CD4-positive, alpha-beta memory T cell (primary cell): ENCODE results near the gene SPAM1. TPM values are rescaled to one million over a fixed set of nuclear protein-coding genes. Genes with fewer than 3 reads are reported as not detected.

Source experiments
- CTCF ChIA-PET: fragments of 350-600 bp; sonication (Branson Sonifier 250); formaldehyde crosslinking; loops from one replicate; lab custom pipeline; 2021; ENCODE audit warnings: inconsistent platforms; ENCODE audit not compliant: partially characterized antibody; lab: Charles Lee
- POLR2A ChIA-PET: fragments of 350-600 bp; sonication (Branson Sonifier 250); formaldehyde crosslinking; loops from one replicate; lab custom pipeline; 2021; ENCODE audit not compliant: partially characterized antibody; lab: Charles Lee
- DNase-seq, 5 donors: peaks; one replicate each; pipeline versions ENCODE4 v3.0.0 to v3.0.0-alpha.2; 2020 to 2022; ENCODE audit warnings: mixed read lengths in 1 of 5
- H3K27ac ChIP-seq: one replicate; pipeline ENCODE4 v1.7.0; 2013; ENCODE audit warnings: low read depth, low read length
- H3K27me3 ChIP-seq: 2 replicates; pipeline ENCODE4 v1.7.0; 2013; ENCODE audit warnings: mild to moderate bottlenecking, low read length, moderate library complexity; ENCODE audit not compliant: insufficient read depth
- H3K36me3 ChIP-seq: 2 replicates; pipeline ENCODE4 v1.7.0; 2013; ENCODE audit warnings: mild to moderate bottlenecking, low read length, moderate library complexity; ENCODE audit not compliant: insufficient read depth
- H3K4me1 ChIP-seq: 2 replicates; pipeline ENCODE4 v1.7.0; 2013; ENCODE audit warnings: mild to moderate bottlenecking, low read length, moderate library complexity; ENCODE audit not compliant: insufficient read depth
- H3K4me3 ChIP-seq, 2 donors: one replicate each; pipeline ENCODE4 v1.7.0; 2013; ENCODE audit warnings: low read length in 2 of 2, mild to moderate bottlenecking in 1 of 2
- H3K9me3 ChIP-seq, 2 donors: one replicate each; pipeline ENCODE4 v1.7.0; 2013; ENCODE audit warnings: low read length in 2 of 2, control low read depth in 1 of 2; ENCODE audit not compliant: control insufficient read depth in 1 of 2
- H3K27ac Mint-ChIP-seq, 7 donors: one replicate each; pipeline ENCODE4 v1.8.0; 2020 to 2021; ENCODE audit warnings: mixed read lengths in 7 of 7, mild to moderate bottlenecking in 6 of 7, inconsistent platforms in 3 of 7, moderate library complexity in 3 of 7
- H3K27me3 Mint-ChIP-seq, 2 donors: one replicate each; pipeline ENCODE4 v1.8.0; 2020 to 2021; ENCODE audit warnings: mixed read lengths in 2 of 2
- H3K36me3 Mint-ChIP-seq, 2 donors: one replicate each; pipeline ENCODE4 v1.8.0; 2020 to 2021; ENCODE audit warnings: mixed read lengths in 2 of 2, inconsistent platforms in 1 of 2, mild to moderate bottlenecking in 1 of 2
- H3K4me1 Mint-ChIP-seq, 4 donors: one replicate each; pipeline ENCODE4 v1.8.0; 2020 to 2021; ENCODE audit warnings: mixed read lengths in 4 of 4, mild to moderate bottlenecking in 1 of 4
- H3K4me3 Mint-ChIP-seq, 8 donors: one replicate each; pipeline ENCODE4 v1.8.0; 2020 to 2021; ENCODE audit warnings: mixed read lengths in 8 of 8, mild to moderate bottlenecking in 7 of 8, moderate library complexity in 6 of 8, inconsistent platforms in 3 of 8
- H3K9me3 Mint-ChIP-seq, 8 donors: one replicate each; pipeline ENCODE4 v1.8.0; 2020 to 2021; ENCODE audit warnings: mixed read lengths in 8 of 8, mild to moderate bottlenecking in 5 of 8, inconsistent platforms in 3 of 8, moderate library complexity in 1 of 8
- intact Hi-C: fragments of 100-400 bp; cut with micrococcal nuclease; formaldehyde crosslinking; loops from one replicate; pipeline ENCODE4 v1.15.1; 2023
- polyA plus RNA-seq, 2 donors: library from polyadenylated mRNA; unstranded; fragments of 300-500 nt; fragmentation: Illumina TruSeq; gene quantifications; one replicate each; pipeline ENCODE4 v1.2.3, GENCODE V29; 2021
- total RNA-seq, 2 experiments: library from RNA; stranded (reverse); gene quantifications; one replicate each; pipeline ENCODE4 v1.2.3, GENCODE V29; 2021

Gene SPAM1
- total and polyA plus RNA-seq, 4 experiments from 2014 or later: not detected

DNA sequence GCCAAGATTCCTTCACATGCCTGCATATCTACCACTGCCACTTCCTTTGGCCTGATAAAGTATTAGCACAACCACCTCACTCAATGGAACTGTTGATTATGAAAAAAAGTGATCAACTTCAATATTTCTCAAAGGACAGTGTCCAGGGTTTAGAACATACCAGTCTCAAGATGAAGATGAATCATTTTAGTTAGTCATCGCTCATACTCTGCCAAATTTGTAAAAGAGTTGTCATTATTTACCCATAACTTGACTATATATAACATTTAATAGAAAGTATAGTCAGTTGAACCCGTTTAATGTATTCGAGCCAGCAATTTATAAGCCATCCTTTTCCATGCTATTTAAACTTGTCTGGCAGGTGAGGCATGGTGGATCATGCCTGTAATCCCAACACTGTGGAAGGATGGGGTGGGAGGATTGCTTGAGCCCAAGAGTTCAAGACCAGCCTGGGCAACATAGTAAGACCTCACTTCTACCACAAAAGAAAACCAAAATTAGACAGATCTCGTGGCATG, 33.2 kb downstream of the SPAM1 start:
- intact Hi-C loops: no loop called here
- ChIA-PET CTCF (no interaction called here), POLR2A (no interaction called here)
- H3K27me3 ChIP-seq: no peaks in the 10 kb centered on the region
- no peak overlapping the region for H3K4me3 ChIP-seq
- Mint-ChIP-seq H3K27me3 (no peaks in the 10 kb centered on the region), H3K4me1 (no peaks in the 10 kb centered on the region), H3K36me3 (no peaks in the 10 kb centered on the region), H3K27ac (no peak overlapping the region), H3K9me3 (peaks cover 0 to 6% (median 0%) of the 10 kb centered on the region in 8 donors), H3K4me3 (no peak overlapping the region)
- no peaks in the 10 kb centered on the region for H3K4me1 ChIP-seq
- no peak overlapping the region for H3K27ac ChIP-seq
- no peak for DNase-seq
- no peaks in the 10 kb centered on the region for H3K9me3 ChIP-seq
- H3K36me3 ChIP-seq: no peaks in the 10 kb centered on the region

DNA sequence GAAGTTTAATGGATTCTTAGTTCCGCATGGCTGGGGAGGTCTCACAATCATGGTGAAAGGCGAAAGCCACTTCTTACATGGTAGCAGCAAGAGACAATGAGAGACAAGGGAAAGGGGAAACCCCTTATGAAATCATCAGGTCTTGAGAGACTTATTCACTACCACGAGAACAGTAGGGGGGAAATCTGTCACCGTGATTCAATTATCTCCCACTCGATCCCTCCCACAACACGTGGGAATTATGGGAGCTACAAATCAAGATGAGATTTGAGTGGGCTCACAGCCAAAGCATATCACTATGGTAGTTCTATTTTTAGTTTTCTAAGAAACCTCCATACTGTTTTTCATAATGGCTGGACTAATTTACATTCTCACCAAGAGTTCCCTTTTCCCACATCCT, 36.7 kb downstream of the SPAM1 start:
- Histone ChIP-seq H3K4me1 (no peaks in the 10 kb centered on the region), H3K9me3 (no peaks in the 10 kb centered on the region), H3K27ac (no peak overlapping the region), H3K36me3 (no peaks in the 10 kb centered on the region), H3K27me3 (no peaks in the 10 kb centered on the region), H3K4me3 (no peak overlapping the region)
- no peak for DNase-seq
- Mint-ChIP-seq H3K27ac (no peak overlapping the region), H3K27me3 (no peaks in the 10 kb centered on the region), H3K36me3 (no peaks in the 10 kb centered on the region), H3K4me1 (no peaks in the 10 kb centered on the region), H3K9me3 (peaks cover 0 to 6% (median 0%) of the 10 kb centered on the region in 8 donors), H3K4me3 (no peak overlapping the region)
- intact Hi-C loops: no loop called here
- ChIA-PET CTCF (no interaction called here), POLR2A (no interaction called here)

DNA sequence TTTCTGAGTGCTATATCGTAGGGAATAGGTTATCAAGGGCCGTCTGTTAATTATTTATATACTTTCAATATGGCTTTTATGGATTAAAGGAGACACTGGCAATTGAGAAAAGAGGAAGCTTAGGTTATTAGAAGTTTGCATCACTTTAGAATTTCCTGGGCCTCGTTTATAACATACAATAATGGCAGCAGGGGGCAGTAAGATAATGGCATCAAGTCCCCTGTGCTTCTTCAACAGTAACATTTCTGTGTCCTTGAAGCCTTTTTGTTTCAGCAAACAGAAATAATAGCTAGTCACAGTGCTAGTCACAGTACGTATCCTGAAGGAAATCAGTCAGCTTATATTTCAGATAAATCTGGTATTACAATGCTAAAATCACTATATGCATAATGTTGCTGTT, 41.9 kb downstream of the SPAM1 start:
- Histone ChIP-seq H3K4me3 (no peak overlapping the region), H3K4me1 (no peaks in the 10 kb centered on the region), H3K27me3 (no peaks in the 10 kb centered on the region), H3K9me3 (no peaks in the 10 kb centered on the region), H3K27ac (no peak overlapping the region), H3K36me3 (no peaks in the 10 kb centered on the region)
- no peaks in the 10 kb centered on the region for H3K36me3 Mint-ChIP-seq
- POLR2A ChIA-PET: no interaction called here
- no peak overlapping the region for H3K4me3 Mint-ChIP-seq
- H3K27me3 Mint-ChIP-seq: no peaks in the 10 kb centered on the region
- intact Hi-C loops: no loop called here
- H3K27ac Mint-ChIP-seq: no peak overlapping the region
- CTCF ChIA-PET: no interaction called here
- peaks cover 0 to 2% (median 0%) of the 10 kb centered on the region in 8 donors for H3K9me3 Mint-ChIP-seq
- H3K4me1 Mint-ChIP-seq: no peaks in the 10 kb centered on the region
- no peak for DNase-seq

DNA sequence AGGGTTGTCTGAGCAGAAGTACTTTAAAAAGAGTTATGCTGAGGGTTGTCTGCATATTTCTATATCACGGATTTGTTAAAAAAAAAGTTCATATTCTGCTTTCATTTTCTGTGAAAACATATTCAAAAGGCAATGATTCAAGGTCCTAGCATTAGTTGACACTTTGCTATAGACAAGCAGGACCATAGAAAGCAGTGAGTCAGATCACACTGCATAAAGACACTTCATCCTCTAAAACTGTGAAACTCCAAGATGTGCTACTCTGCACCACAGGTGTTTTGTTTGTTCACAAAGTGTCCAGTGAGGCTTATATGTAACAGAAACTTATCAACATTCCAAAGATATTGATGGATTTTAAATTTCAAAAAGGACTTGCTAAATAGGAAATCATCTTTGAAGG, 47.0 kb downstream of the SPAM1 start:
- Mint-ChIP-seq H3K9me3 (peaks cover 0 to 2% (median 0%) of the 10 kb centered on the region in 8 donors), H3K4me3 (no peak overlapping the region), H3K27ac (no peak overlapping the region), H3K36me3 (no peaks in the 10 kb centered on the region), H3K4me1 (no peaks in the 10 kb centered on the region), H3K27me3 (peaks cover 0 to 2% of the 10 kb centered on the region in 2 donors)
- H3K36me3 ChIP-seq: no peaks in the 10 kb centered on the region
- no peak overlapping the region for H3K27ac ChIP-seq
- no peaks in the 10 kb centered on the region for H3K9me3 ChIP-seq
- DNase-seq: no peak
- intact Hi-C loops: no loop called here
- no peak overlapping the region for H3K4me3 ChIP-seq
- no peaks in the 10 kb centered on the region for H3K4me1 ChIP-seq
- no peaks in the 10 kb centered on the region for H3K27me3 ChIP-seq
- CTCF ChIA-PET: no interaction called here
- POLR2A ChIA-PET: no interaction called here

DNA sequence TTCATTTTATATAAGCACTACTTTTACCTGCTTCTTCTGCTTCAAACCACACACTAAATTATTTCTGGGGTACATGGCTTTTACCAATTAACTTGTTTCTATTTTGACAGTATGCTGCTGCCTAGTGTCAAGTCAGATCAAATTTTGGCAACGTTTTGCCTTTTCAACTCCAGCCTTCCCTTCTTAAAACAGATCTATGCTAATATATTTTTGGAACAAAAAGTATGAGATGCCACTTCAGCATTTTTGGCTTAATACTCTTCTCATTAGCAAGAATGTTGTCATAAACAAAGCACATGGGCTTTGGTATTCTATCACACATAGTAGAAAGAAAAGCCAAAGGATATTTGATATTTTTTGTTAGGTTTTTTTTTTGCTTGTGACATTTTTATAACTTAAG, 47.8 kb downstream of the SPAM1 start:
- DNase-seq: no peak
- Mint-ChIP-seq H3K4me3 (no peak overlapping the region), H3K9me3 (peaks cover 0 to 2% (median 0%) of the 10 kb centered on the region in 8 donors), H3K27ac (no peak overlapping the region), H3K27me3 (peaks cover 0 to 2% of the 10 kb centered on the region in 2 donors), H3K36me3 (no peaks in the 10 kb centered on the region), H3K4me1 (no peaks in the 10 kb centered on the region)
- Histone ChIP-seq H3K9me3 (no peaks in the 10 kb centered on the region), H3K4me3 (no peak overlapping the region), H3K27ac (no peak overlapping the region), H3K36me3 (no peaks in the 10 kb centered on the region), H3K4me1 (no peaks in the 10 kb centered on the region), H3K27me3 (no peaks in the 10 kb centered on the region)
- ChIA-PET CTCF (no interaction called here), POLR2A (no interaction called here)
- intact Hi-C loops: no loop called here

DNA sequence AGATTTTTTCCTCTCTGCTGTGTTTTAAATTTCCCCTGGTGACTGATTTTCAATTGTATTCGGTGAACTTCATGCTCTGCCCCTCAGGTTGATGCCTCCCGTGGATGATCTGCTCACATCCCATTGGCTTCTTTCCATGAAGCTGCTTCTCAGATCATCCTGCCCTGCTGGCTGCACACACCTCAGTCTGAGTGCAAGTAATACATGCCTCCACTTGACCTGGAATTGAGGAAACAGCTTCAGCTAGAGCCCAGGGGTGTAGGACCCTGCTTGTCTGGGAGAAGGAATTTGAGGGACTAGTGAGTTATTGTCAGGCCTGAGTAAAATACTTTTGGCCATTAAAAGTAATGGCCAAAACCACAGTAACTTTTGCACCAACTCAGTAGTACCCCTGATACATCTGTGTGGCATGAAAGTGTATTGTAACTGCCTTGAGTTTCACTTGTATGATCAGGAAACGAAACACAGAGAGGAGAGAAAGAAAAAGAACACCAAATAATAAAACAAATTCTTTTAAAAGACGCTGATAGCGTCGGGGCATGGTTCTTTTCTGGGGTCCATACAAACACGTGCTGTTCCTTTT, 49.4 kb downstream of the SPAM1 start:
- Mint-ChIP-seq H3K27ac (no peak overlapping the region), H3K4me1 (no peaks in the 10 kb centered on the region), H3K9me3 (no peaks in the 10 kb centered on the region), H3K36me3 (no peaks in the 10 kb centered on the region), H3K27me3 (peaks cover 0 to 2% of the 10 kb centered on the region in 2 donors), H3K4me3 (no peak overlapping the region)
- CTCF ChIA-PET: no interaction called here
- POLR2A ChIA-PET: no interaction called here
- no peaks in the 10 kb centered on the region for H3K9me3 ChIP-seq
- DNase-seq: no peak
- no peak overlapping the region for H3K27ac ChIP-seq
- no peaks in the 10 kb centered on the region for H3K27me3 ChIP-seq
- H3K36me3 ChIP-seq: no peaks in the 10 kb centered on the region
- no peaks in the 10 kb centered on the region for H3K4me1 ChIP-seq
- no peak overlapping the region for H3K4me3 ChIP-seq
- intact Hi-C loops: no loop called here

DNA sequence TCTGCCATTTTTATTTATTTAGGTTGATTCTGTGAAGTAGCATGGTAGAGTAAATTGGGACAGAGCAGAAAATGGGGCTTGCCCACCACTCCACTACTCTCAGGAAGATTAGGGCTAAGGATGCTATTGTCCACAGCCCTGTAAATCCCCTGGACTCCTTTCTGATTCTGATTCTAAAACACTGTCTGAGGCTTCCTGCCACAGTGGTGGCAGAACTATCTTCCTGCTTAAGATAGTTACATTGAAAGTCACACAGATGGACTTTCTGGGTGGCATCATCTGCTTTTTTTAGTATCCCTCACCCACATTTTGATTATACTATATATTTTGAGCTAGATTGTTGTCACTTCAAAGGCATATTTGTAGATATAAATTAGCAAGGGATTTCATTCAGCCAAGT, 50.0 kb downstream of the SPAM1 start:
- no peaks in the 10 kb centered on the region for H3K4me1 ChIP-seq
- no peaks in the 10 kb centered on the region for H3K36me3 ChIP-seq
- H3K4me3 ChIP-seq: no peak overlapping the region
- DNase-seq: no peak
- Mint-ChIP-seq H3K4me1 (no peaks in the 10 kb centered on the region), H3K27me3 (peaks cover 0 to 2% of the 10 kb centered on the region in 2 donors), H3K4me3 (no peak overlapping the region), H3K27ac (no peak overlapping the region), H3K9me3 (no peaks in the 10 kb centered on the region), H3K36me3 (no peaks in the 10 kb centered on the region)
- POLR2A ChIA-PET: no interaction called here
- H3K27me3 ChIP-seq: no peaks in the 10 kb centered on the region
- no peak overlapping the region for H3K27ac ChIP-seq
- no peaks in the 10 kb centered on the region for H3K9me3 ChIP-seq
- intact Hi-C loops: no loop called here
- CTCF ChIA-PET: no interaction called here
